GM18951 (cell line): ENCODE data around the gene IRX3.

Source experiments
- POLR2A ChIP-seq: IDR thresholded peaks from 4 replicates; pipeline ENCODE4 v1.6.1; 2011; ENCODE audit warnings: mild to moderate bottlenecking; ENCODE audit not compliant: insufficient read length, insufficient read depth; ENCODE audit errors: extremely low read depth
- in situ Hi-C: fragments of 300-500 bp; cut with MboI; formaldehyde crosslinking; loops from one replicate; pipeline ENCODE4 v1.12.0; 2022; ENCODE audit warnings: low sequenced_read_pairs, mixed read lengths, inconsistent platforms; ENCODE audit not compliant: unreplicated experiment

The IRX3 gene

GRCh38 chr16:54288030-54288834 is 1.6 kb upstream of the IRX3 start:
- TF ChIP-seq POLR2A = no peak
- in situ Hi-C loops = loop anchor here (10.0 kb wide), 1 partner anchor 647 kb away; the partner anchor contains the start of gene IRX5

GRCh38 chr16:54287131-54288029 is 793 bp upstream of the IRX3 start:
- TF ChIP-seq POLR2A = no peak
- in situ Hi-C loops = loop anchor here (10.0 kb wide), 1 partner anchor 647 kb away; the partner anchor contains the start of gene IRX5

GRCh38 chr16:54286090-54286365 is 559 bp downstream of the IRX3 start:
- no peak for TF ChIP-seq POLR2A
- in situ Hi-C loops = loop anchor here (10.0 kb wide), 1 partner anchor 649 kb away; the partner anchor contains the start of gene IRX5

GRCh38 chr16:54285414-54286089 is 1.0 kb downstream of the IRX3 start:
- in situ Hi-C loops = loop anchor here (10.0 kb wide), 1 partner anchor 649 kb away; the partner anchor contains the start of gene IRX5
- TF ChIP-seq POLR2A = no peak

GRCh38 chr16:54284931-54285413 is 1.6 kb downstream of the IRX3 start:
- no peak for TF ChIP-seq POLR2A
- in situ Hi-C loops = loop anchor here (10.0 kb wide), 1 partner anchor 650 kb away; the partner anchor contains the start of gene IRX5

GRCh38 chr16:54284319-54284930 is 2.2 kb downstream of the IRX3 start:
- in situ Hi-C loops = loop anchor here (10.0 kb wide), 1 partner anchor 650 kb away; the partner anchor contains the start of gene IRX5
- no peak for TF ChIP-seq POLR2A

GRCh38 chr16:54283725-54284318 is 2.8 kb downstream of the IRX3 start:
- in situ Hi-C loops = loop anchor here (10.0 kb wide), 1 partner anchor 651 kb away; the partner anchor contains the start of gene IRX5
- TF ChIP-seq POLR2A = no peak

GRCh38 chr16:54282928-54283724 is 3.5 kb downstream of the IRX3 start:
- in situ Hi-C loops = loop anchor here (10.0 kb wide), 1 partner anchor 652 kb away; the partner anchor contains the start of gene IRX5
- TF ChIP-seq POLR2A = no peak

DNA sequence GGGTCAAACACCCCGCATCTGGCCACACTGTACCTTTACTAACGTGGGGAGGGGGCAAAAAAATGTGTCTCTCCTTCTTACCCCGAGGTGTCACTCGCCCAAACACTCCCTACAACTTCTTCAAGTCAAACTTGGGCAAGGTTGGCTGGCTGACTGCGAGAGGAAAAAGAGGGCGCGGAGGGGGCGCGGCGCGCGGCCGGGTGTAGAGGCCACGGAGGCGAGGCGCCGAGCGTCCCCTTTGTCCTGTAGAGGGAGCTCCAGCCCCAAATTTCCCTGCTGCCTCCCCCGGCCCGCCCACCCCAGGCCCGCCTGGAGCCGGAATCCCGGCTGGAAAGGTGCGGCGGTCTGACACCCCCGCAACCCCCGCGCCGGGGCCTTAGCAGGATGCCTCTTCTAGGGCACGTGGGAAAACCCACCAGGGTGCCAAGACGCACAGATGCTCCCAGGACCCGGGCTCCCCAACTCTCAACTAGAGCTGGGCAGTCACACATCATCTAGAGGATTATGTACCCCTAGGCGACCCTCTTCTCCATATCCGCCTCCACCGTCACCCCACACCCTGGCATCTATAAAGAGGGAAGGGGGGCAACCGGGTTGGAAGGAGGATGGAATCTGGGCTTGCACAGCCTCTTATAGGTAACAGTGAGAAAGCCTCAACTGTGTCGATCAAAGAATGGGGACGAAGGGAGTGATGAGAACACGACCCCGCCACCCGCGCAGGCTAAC is 4.2 kb downstream of the IRX3 start:
- in situ Hi-C loops = loop anchor here (10.0 kb wide), 1 partner anchor 652 kb away; the partner anchor contains the start of gene IRX5

DNA sequence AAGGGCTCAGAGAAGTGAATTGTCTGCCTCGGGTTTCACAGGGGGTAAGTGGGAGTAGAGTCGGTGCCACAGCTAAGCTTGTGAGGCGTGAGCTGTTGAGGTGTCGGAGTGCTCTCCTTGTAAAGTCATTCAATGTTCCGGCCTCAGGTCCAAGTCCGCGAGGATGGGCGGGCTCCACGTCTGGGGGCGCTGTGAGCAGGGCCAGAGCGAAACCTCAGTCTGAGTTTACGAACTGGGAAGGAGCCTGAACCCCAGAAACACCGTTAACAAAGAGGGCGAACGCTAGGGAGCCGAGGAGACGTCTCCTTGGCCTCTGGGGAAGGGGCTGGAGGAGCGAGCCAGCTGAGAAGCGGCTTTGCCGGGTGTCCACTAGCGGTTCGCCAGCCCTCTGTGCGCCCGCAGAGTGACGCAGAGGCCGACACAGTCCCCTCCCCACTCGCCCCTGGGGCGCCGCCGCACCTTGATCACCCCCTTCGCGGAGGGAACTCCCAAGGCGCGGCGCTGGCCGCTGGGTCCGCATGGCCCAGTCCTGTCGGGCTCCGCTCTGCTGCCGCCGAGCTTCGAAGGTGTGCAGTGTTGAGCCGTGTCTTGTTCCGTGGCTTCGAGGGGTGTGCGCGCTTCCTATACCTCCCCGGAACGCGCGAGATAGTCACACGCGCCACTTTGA is 4.9 kb downstream of the IRX3 start:
- TF ChIP-seq POLR2A = no peak
- in situ Hi-C loops = loop anchor here (10.0 kb wide), 1 partner anchor 653 kb away; the partner anchor contains the start of gene IRX5

More for the DNA sequence above, 4.2 kb downstream of the IRX3 start:
- TF ChIP-seq POLR2A = no peak
